Activated CD4-positive, alpha-beta memory T cell treated with anti-CD3 and anti-CD28 coated beads for 36 hours (primary cell): ENCODE measurements around the gene BCHE. TPM values are rescaled to one million over a fixed set of nuclear protein-coding genes. Genes with fewer than 3 reads are reported as not detected.

ENCODE experiments used
- CTCF ChIA-PET: fragments of 350-600 bp; sonication (Branson Sonifier 250); formaldehyde crosslinking; loops from one replicate; lab custom pipeline; 2021; ENCODE audit warnings: antibody characterized with exemption, inconsistent platforms; lab: Charles Lee
- POLR2A ChIA-PET: fragments of 350-600 bp; sonication (Branson Sonifier 250); formaldehyde crosslinking; loops from one replicate; lab custom pipeline; 2021; ENCODE audit warnings: antibody characterized with exemption; lab: Charles Lee
- DNase-seq: peaks from one replicate; pipeline ENCODE4 v3.0.0-alpha.2; 2020
- H3K27ac Mint-ChIP-seq: one replicate; pipeline ENCODE4 v1.8.0; 2021; ENCODE audit warnings: mixed read lengths
- H3K27me3 Mint-ChIP-seq: one replicate; pipeline ENCODE4 v1.8.0; 2021; ENCODE audit warnings: mixed read lengths
- H3K36me3 Mint-ChIP-seq: one replicate; pipeline ENCODE4 v1.8.0; 2021; ENCODE audit warnings: mixed read lengths
- H3K4me1 Mint-ChIP-seq: one replicate; pipeline ENCODE4 v1.8.0; 2021; ENCODE audit warnings: low read depth, mixed read lengths
- H3K4me3 Mint-ChIP-seq: one replicate; pipeline ENCODE4 v1.8.0; 2021; ENCODE audit warnings: mild to moderate bottlenecking, mixed read lengths
- H3K9me3 Mint-ChIP-seq: one replicate; pipeline ENCODE4 v1.8.0; 2021; ENCODE audit warnings: mixed read lengths
- intact Hi-C: fragments of 100-400 bp; cut with micrococcal nuclease; formaldehyde crosslinking; loops from one replicate; pipeline ENCODE4 v1.15.1; 2023
- total RNA-seq, 2 experiments: library from RNA; stranded (reverse); gene quantifications; one replicate each; pipeline ENCODE4 v1.2.3, GENCODE V29; 2021

BCHE gene
- total RNA-seq, 2 experiments from 2014 or later = not detected

GRCh38 chr3:165775824-165776223, 61.4 kb downstream of the BCHE start:
- CTCF ChIA-PET = no interaction called here
- Mint-ChIP-seq H3K27ac (no peak overlapping the region), H3K4me1 (no peaks in the 10 kb centered on the region), H3K36me3 (no peaks in the 10 kb centered on the region), H3K27me3 (no peaks in the 10 kb centered on the region), H3K9me3 (peaks cover 6% of the 10 kb centered on the region), H3K4me3 (no peak overlapping the region)
- no peak for DNase-seq
- intact Hi-C loops = no loop called here
- POLR2A ChIA-PET = no interaction called here

DNA sequence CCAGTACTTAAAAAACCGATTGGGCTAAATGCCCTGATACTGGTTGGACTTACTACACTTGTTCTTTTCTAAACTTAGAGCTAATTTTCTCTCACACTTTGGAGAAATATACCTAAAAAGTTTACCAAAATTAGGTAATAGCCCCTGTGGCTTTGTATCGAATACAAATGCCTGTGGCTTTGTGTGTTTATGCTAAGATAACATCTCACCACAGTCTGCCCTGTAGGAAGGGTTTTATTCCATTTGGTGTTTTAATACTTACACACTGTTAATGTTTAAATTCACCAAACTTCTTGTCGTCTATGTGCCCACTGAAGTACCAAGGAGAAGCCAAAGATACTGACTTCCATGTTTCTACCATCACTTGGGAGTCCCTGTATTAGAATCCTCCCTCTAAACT, 66.4 kb downstream of the BCHE start:
- no peak for DNase-seq
- Mint-ChIP-seq H3K27ac (no peak overlapping the region), H3K4me3 (no peak overlapping the region), H3K36me3 (no peaks in the 10 kb centered on the region), H3K4me1 (no peaks in the 10 kb centered on the region), H3K27me3 (no peaks in the 10 kb centered on the region), H3K9me3 (peaks cover 5% of the 10 kb centered on the region)
- ChIA-PET CTCF (no interaction called here), POLR2A (no interaction called here)
- intact Hi-C loops = no loop called here

DNA sequence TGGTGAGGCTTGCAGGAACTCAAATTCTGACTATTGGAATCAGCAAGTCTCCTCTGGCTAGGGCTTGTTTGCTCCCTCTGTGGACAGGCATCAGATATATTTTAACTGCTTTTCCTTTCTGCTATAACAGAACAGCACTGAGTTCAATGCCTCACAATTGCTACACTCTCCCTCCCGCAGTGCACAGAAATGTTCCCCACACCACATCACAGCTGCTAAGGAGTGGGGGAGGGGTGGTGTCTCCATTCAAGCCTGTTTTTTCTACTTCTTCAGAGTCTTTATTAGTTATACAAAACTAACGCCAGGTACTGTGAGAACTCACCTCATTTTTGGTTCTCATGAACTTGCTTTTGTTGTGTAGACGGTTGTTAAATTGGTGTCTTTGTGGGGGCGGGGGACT, 68.5 kb downstream of the BCHE start:
- ChIA-PET POLR2A (no interaction called here), CTCF (no interaction called here)
- H3K27me3 Mint-ChIP-seq = no peaks in the 10 kb centered on the region
- H3K36me3 Mint-ChIP-seq = no peaks in the 10 kb centered on the region
- no peak overlapping the region for H3K4me3 Mint-ChIP-seq
- no peak for DNase-seq
- no peak overlapping the region for H3K27ac Mint-ChIP-seq
- intact Hi-C loops = no loop called here
- H3K9me3 Mint-ChIP-seq = peaks cover 6% of the 10 kb centered on the region
- H3K4me1 Mint-ChIP-seq = no peaks in the 10 kb centered on the region

DNA sequence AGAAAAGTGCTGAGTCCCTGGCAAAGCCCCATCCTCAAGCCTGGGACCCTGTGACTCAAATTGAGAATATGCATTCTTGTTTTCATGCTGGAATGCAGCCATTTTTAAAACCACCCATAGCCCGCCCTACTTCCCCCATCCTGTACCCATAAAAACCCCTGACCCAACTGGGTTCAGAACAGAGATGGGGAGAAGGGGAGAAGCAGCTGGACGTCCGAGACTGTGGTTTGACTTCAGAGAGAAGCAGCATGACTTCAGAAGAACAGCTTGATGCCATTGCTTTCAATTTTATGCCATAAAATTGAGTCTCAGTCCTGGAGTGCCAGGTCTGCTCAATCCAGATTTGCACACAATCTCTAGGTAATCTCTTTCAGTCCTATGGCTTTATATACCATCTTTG, 78.2 kb downstream of the BCHE start:
- Mint-ChIP-seq H3K4me1 (no peaks in the 10 kb centered on the region), H3K27me3 (no peaks in the 10 kb centered on the region), H3K4me3 (no peak overlapping the region), H3K9me3 (peaks cover 7% of the 10 kb centered on the region), H3K27ac (no peak overlapping the region), H3K36me3 (no peaks in the 10 kb centered on the region)
- intact Hi-C loops = no loop called here
- DNase-seq = no peak
- POLR2A ChIA-PET = no interaction called here
- CTCF ChIA-PET = no interaction called here

GRCh38 chr3:165755571-165755970, 81.7 kb downstream of the BCHE start:
- Mint-ChIP-seq H3K36me3 (no peaks in the 10 kb centered on the region), H3K27ac (no peak overlapping the region), H3K4me1 (no peaks in the 10 kb centered on the region), H3K4me3 (no peak overlapping the region), H3K9me3 (peaks cover 3% of the 10 kb centered on the region), H3K27me3 (no peaks in the 10 kb centered on the region)
- DNase-seq = no peak
- ChIA-PET POLR2A (no interaction called here), CTCF (no interaction called here)
- intact Hi-C loops = no loop called here

GRCh38 chr3:165754219-165755007, 82.8 kb downstream of the BCHE start:
- intact Hi-C loops = no loop called here
- POLR2A ChIA-PET = no interaction called here
- no peak for DNase-seq
- Mint-ChIP-seq H3K36me3 (no peaks in the 10 kb centered on the region), H3K4me3 (no peak overlapping the region), H3K27ac (no peak overlapping the region), H3K4me1 (no peaks in the 10 kb centered on the region), H3K27me3 (no peaks in the 10 kb centered on the region), H3K9me3 (peaks cover 5% of the 10 kb centered on the region)
- CTCF ChIA-PET = no interaction called here

DNA sequence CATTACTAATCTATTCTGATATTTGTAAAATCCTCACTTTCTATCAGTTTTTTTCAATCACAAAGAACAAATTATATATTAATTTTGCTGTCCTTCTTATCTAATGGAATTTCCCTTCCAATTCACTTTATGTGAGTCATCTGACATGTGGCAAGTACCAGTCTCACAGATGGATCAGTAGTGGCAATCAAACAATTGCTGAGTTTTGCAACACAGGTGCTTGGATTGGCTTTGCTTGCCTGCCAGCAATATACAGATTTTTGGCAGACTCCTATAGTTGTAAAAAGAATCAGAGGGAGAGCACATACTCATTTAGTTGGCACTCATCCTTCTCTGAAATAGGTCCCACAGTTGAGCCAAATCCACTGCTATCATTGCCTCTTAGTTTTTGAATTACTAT, 83.7 kb downstream of the BCHE start:
- CTCF ChIA-PET = no interaction called here
- no peak for DNase-seq
- Mint-ChIP-seq H3K27me3 (no peaks in the 10 kb centered on the region), H3K4me1 (no peaks in the 10 kb centered on the region), H3K4me3 (no peak overlapping the region), H3K36me3 (no peaks in the 10 kb centered on the region), H3K27ac (no peak overlapping the region), H3K9me3 (peaks cover 5% of the 10 kb centered on the region)
- intact Hi-C loops = no loop called here
- POLR2A ChIA-PET = no interaction called here

- intact Hi-C loops = no loop called here
- Mint-ChIP-seq H3K27me3 (no peaks in the 10 kb centered on the region), H3K27ac (no peak overlapping the region), H3K4me3 (no peak overlapping the region), H3K4me1 (no peaks in the 10 kb centered on the region), H3K9me3 (peaks cover 5% of the 10 kb centered on the region), H3K36me3 (no peaks in the 10 kb centered on the region)
- CTCF ChIA-PET = no interaction called here
- POLR2A ChIA-PET = no interaction called here
- no peak for DNase-seq
These were observed 85.6 kb downstream of the BCHE start for GRCh38 chr3:165751637-165752036.

DNA sequence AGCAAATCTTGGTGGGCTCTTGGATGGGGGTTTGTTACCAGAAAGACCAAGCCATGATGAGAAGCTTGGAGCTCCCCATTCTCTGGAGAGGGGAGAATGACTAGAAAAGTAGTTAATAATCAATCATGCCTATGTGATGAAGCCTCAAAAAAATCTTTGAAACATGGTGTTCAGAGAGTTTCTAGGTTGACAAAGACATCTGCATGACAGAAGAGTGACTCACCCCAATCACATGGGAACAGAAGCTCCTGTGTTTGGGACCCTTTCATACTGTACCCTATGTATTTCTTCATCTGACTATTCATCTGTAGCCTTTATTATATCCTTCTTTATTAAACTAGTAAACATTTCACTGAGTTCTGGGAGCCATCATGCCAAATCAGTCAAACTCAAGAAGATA, 87.4 kb downstream of the BCHE start:
- intact Hi-C loops = no loop called here
- POLR2A ChIA-PET = no interaction called here
- CTCF ChIA-PET = no interaction called here
- no peaks in the 10 kb centered on the region for H3K4me1 Mint-ChIP-seq
- peaks cover 5% of the 10 kb centered on the region for H3K9me3 Mint-ChIP-seq
- H3K27ac Mint-ChIP-seq = no peak overlapping the region
- no peaks in the 10 kb centered on the region for H3K36me3 Mint-ChIP-seq
- DNase-seq = no peak
- no peak overlapping the region for H3K4me3 Mint-ChIP-seq
- H3K27me3 Mint-ChIP-seq = no peaks in the 10 kb centered on the region

- Mint-ChIP-seq H3K4me3 (no peak overlapping the region), H3K27ac (no peak overlapping the region), H3K27me3 (no peaks in the 10 kb centered on the region), H3K4me1 (no peaks in the 10 kb centered on the region), H3K9me3 (peaks cover 5% of the 10 kb centered on the region), H3K36me3 (no peaks in the 10 kb centered on the region)
- ChIA-PET CTCF (no interaction called here), POLR2A (no interaction called here)
- intact Hi-C loops = no loop called here
- no peak for DNase-seq
These were observed 88.0 kb downstream of the BCHE start for GRCh38 chr3:165749241-165749640.

DNA sequence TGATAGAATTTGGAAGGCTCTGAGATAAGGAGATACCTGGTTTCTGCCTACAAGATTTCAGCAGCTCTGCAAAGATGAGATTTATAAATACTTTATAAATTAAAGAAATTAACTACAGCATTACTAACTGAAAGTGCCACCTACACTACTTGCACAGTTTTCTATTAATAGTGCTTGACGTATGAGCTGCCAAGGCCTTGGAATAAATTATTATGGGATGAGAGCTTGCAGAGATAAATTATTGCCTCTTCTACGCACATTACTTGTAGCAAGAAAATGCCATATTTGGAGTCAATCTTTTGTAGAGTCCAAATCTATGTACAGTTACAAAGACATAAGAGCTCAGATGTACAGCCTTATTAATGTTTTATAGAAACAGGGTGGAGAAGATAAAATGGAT, 89.1 kb downstream of the BCHE start:
- POLR2A ChIA-PET = no interaction called here
- Mint-ChIP-seq H3K4me3 (no peak overlapping the region), H3K36me3 (no peaks in the 10 kb centered on the region), H3K27me3 (no peaks in the 10 kb centered on the region), H3K27ac (no peak overlapping the region), H3K4me1 (no peaks in the 10 kb centered on the region), H3K9me3 (peaks cover 5% of the 10 kb centered on the region)
- no peak for DNase-seq
- intact Hi-C loops = no loop called here
- CTCF ChIA-PET = no interaction called here

DNA sequence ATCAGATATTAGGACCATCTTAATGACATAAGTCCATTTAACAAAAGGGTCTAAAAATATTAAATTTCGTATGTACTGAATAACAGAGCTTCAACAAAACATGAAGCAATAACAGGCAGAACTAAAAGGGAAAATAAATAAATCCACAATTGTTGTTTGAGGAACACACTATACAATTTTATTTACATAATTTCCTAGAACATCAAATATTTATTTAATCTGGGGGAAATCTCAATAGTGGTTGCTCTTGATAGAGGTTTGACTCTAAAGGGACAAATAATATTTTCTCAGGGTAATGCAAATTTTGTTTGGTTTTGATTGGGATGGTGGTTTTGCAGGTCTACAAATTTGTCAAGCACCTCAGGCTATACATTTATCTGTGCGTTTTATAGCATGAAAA, 90.3 kb downstream of the BCHE start:
- Mint-ChIP-seq H3K27me3 (no peaks in the 10 kb centered on the region), H3K27ac (no peak overlapping the region), H3K4me1 (no peaks in the 10 kb centered on the region), H3K9me3 (peaks cover 9% of the 10 kb centered on the region), H3K36me3 (no peaks in the 10 kb centered on the region), H3K4me3 (no peak overlapping the region)
- no peak for DNase-seq
- POLR2A ChIA-PET = no interaction called here
- intact Hi-C loops = no loop called here
- CTCF ChIA-PET = no interaction called here

- Mint-ChIP-seq H3K9me3 (peaks cover 9% of the 10 kb centered on the region), H3K4me1 (no peaks in the 10 kb centered on the region), H3K27me3 (no peaks in the 10 kb centered on the region), H3K36me3 (no peaks in the 10 kb centered on the region), H3K27ac (no peak overlapping the region), H3K4me3 (no peak overlapping the region)
- DNase-seq = no peak
- ChIA-PET POLR2A (no interaction called here), CTCF (no interaction called here)
- intact Hi-C loops = no loop called here
These were observed 93.2 kb downstream of the BCHE start for GRCh38 chr3:165744025-165744424.
